Ascending aorta (tissue), 2 donors: ENCODE data around the gene SLC22A12. TPM values are rescaled to one million over a fixed set of nuclear protein-coding genes. Genes with fewer than 3 reads are reported as not detected.

Experiments
- DNase-seq, 2 donors: peaks; one replicate each; pipeline ENCODE4 v3.0.0-alpha.2; 2019; ENCODE audit warnings: low spot score in 2 of 2
- H3K27ac ChIP-seq, 2 donors: fragments of 200-600 bp; sonication (generic); one replicate each; pipeline ENCODE4 v1.5.1; 2016 to 2017; ENCODE audit warnings: mild to moderate bottlenecking in 1 of 2
- H3K27me3 ChIP-seq: fragments of 200-600 bp; sonication (generic); one replicate; pipeline ENCODE4 v1.5.1; 2017
- H3K36me3 ChIP-seq, 2 donors: fragments of 200-600 bp; sonication (generic); one replicate each; pipeline ENCODE4 v1.5.1; 2016
- H3K4me1 ChIP-seq, 2 donors: fragments of 200-600 bp; sonication (generic); one replicate each; pipeline ENCODE4 v1.5.1; 2016 to 2017; ENCODE audit warnings: mild to moderate bottlenecking in 1 of 2
- H3K4me3 ChIP-seq, 2 donors: fragments of 200-600 bp; sonication (generic); one replicate each; pipeline ENCODE4 v1.5.1; 2016 to 2017; ENCODE audit warnings: mild to moderate bottlenecking in 1 of 2
- H3K9me3 ChIP-seq, 2 donors: fragments of 200-600 bp; sonication (generic); one replicate each; pipeline ENCODE4 v1.5.1; 2016
- CTCF ChIP-seq, 3 experiments: fragments of 200-600 bp in 2 of 3; fragments of 450-650 bp in 1 of 3; sonication (generic) in 2 of 3; IDR thresholded peaks; one replicate each; pipeline ENCODE4 v1.5.1; 2016 to 2019; ENCODE audit warnings: antibody characterized with exemption in 3 of 3, mild to moderate bottlenecking in 1 of 3, moderate library complexity in 1 of 3
- intact Hi-C: fragments of 100-400 bp; cut with DNase I; formaldehyde crosslinking; loops from one replicate; pipeline ENCODE4 v1.15.1; 2023
- total RNA-seq: library from RNA; depleted of rRNA; stranded (reverse); fragments of >200 nt; gene quantifications from one replicate; pipeline ENCODE4 v1.1.0, GENCODE V29; 2016

The SLC22A12 gene
- total RNA-seq, 1 donor from 2014 or later = not detected

GRCh38 chr11:64564947-64565889 lies 25.8 kb upstream of the SLC22A12 start:
- intact Hi-C loops = no loop called here
- Histone ChIP-seq H3K36me3 (no peaks in the 10 kb centered on the region), H3K4me3 (no peak overlapping the region), H3K9me3 (no peaks in the 10 kb centered on the region), H3K27me3 (no peaks in the 10 kb centered on the region), H3K27ac (no peak overlapping the region), H3K4me1 (no peaks in the 10 kb centered on the region)
- DNase-seq = no peak
- no peak for TF ChIP-seq CTCF (IDR thresholded peaks at IDR 0.05)

GRCh38 chr11:64566042-64566914 lies 24.7 kb upstream of the SLC22A12 start:
- intact Hi-C loops = no loop called here
- Histone ChIP-seq H3K9me3 (no peaks in the 10 kb centered on the region), H3K4me1 (no peaks in the 10 kb centered on the region), H3K27me3 (no peaks in the 10 kb centered on the region), H3K4me3 (no peak overlapping the region), H3K27ac (no peak overlapping the region), H3K36me3 (no peaks in the 10 kb centered on the region)
- TF ChIP-seq CTCF (IDR thresholded peaks at IDR 0.05) = no peak
- DNase-seq = no peak

GRCh38 chr11:64566915-64567891 lies 23.8 kb upstream of the SLC22A12 start:
- DNase-seq = no peak
- intact Hi-C loops = no loop called here
- H3K36me3 ChIP-seq = no peaks in the 10 kb centered on the region
- no peaks in the 10 kb centered on the region for H3K27me3 ChIP-seq
- H3K4me3 ChIP-seq = no peak overlapping the region
- H3K27ac ChIP-seq = no peak overlapping the region
- no peaks in the 10 kb centered on the region for H3K4me1 ChIP-seq
- no peak for TF ChIP-seq CTCF (IDR thresholded peaks at IDR 0.05)
- H3K9me3 ChIP-seq = no peaks in the 10 kb centered on the region

- Histone ChIP-seq H3K4me3 (no peak overlapping the region), H3K4me1 (no peaks in the 10 kb centered on the region), H3K36me3 (no peaks in the 10 kb centered on the region), H3K27me3 (no peaks in the 10 kb centered on the region), H3K27ac (no peak overlapping the region), H3K9me3 (no peaks in the 10 kb centered on the region)
- TF ChIP-seq CTCF (IDR thresholded peaks at IDR 0.05) = no peak
- DNase-seq = no peak
- intact Hi-C loops = no loop called here
These were observed 22.9 kb upstream of the SLC22A12 start for GRCh38 chr11:64568041-64568571.
